GM18861 (cell line): ENCODE data around the gene TOMM70.
"Not testable (repeated sequence)": the region's sequence is repeated elsewhere in the genome, so short reads cannot be mapped to it uniquely, and the experiment has no call there.

Source experiments
- ATAC-seq: cut with Tn5 transposase; IDR thresholded peaks from one replicate; pipeline ENCODE4 v1.9.1; 2021; ENCODE audit not compliant: unreplicated experiment

The TOMM70 gene

DNA sequence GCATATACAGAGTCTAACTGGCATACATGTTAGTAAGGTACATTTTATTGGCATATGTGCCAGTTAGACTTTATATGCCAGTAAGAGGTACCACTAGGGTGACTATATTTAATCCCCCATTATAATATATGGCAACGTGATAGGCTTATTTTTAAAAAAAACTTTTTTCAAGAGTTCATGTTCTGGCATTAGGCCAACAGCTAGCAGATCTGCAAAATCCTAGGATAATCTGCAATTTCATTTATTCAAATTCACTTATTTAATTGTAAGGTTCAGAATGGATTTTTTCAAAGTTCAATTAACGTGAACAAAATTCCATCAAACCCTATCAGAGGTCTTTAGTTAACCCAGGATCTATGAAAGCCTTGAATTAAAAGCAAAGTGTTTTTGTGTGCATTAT lies 34.5 kb downstream of the TOMM70 start:
- ATAC-seq: no peak

DNA sequence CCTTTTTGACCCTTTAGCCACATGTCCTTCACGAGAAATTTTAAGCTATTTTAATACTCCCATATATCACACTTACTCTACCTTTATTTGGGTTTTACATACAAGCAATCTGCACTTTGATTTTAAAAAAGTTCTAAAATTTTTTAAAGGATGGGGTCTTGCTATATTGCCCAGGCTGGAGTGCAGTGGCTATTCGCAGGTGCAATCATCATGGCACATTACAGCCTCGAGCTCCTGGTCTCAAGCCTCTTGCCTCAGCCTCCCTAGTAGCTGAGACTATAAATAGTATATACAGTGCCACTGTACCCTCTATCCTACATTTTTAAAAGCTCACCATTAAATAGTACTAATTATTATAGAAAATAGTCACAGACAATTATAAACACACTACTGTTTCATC lies 36.5 kb downstream of the TOMM70 start:
- no peak for ATAC-seq

GRCh38 chr3:100361897-100362296 lies 39.0 kb downstream of the TOMM70 start:
- no peak for ATAC-seq

- ATAC-seq: no peak
These were observed 40.0 kb downstream of the TOMM70 start for GRCh38 chr3:100360757-100361496.

- ATAC-seq: no peak
These were observed 41.9 kb downstream of the TOMM70 start for GRCh38 chr3:100359035-100359434.

- no peak for ATAC-seq
These were observed 42.5 kb downstream of the TOMM70 start for GRCh38 chr3:100358413-100358812.

- ATAC-seq: peak; percentile 81
These were observed 46.0 kb downstream of the TOMM70 start for GRCh38 chr3:100354850-100355249.

- no peak for ATAC-seq
These were observed 48.3 kb downstream of the TOMM70 start for GRCh38 chr3:100352296-100353231.

- ATAC-seq: not testable (repeated sequence)
These were observed 49.1 kb downstream of the TOMM70 start for GRCh38 chr3:100351770-100352169.

DNA sequence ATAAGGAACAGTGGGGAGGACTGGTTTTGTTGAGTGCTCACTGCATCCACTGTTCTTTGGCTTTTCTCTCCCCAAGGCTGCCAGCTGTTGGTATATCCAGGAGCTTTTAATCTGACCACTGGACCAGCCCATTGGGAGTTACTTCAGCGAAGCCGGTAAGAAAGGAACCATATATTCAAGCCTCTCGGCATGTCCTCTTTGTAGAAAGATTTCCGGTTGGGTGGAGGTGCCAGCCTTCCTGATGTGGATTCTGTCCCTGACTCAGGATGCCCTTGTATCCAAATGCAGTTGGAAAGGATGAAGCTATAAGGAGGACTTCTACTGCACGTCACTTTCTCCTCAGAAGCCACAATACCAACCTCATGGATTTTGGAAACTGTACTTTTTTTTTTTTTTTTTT lies 52.2 kb downstream of the TOMM70 start:
- ATAC-seq: no peak

DNA sequence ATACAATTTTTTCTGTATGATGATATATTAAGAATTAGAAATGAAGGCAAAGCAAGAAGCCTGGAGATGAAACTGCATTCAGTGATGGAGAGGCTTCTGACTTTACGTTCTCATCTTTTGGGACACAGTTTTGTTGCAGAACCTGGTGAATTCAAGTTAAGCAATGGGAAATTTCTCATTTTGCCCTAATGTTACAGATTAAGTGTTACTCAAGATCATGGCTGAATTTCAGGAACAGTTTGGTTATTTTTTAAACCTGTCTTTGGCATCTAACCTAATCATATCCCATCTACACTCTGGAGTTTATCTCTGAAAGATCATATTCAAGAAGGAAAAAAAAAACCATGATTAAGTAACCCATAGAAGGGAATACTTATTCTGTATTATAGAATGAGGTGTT lies 60.4 kb downstream of the TOMM70 start:
- no peak for ATAC-seq

DNA sequence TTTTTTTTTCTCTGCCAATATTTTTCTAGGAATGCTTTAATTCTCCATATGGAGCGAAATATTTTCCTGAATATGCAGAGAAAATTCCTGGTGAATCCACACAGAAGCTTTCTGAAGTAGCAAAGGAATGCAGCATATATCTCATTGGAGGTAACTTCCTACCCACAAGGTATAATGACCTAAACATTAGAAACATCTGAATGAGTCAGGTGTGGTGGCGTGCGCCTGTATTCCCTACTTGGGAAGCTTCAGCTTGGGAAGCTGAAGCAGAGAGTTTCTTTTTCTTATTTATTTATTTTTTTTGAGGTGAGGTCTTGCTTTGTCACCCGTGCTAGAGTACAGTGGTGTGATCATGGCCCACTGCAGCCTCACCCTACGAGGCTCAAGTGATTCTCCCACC lies 61.1 kb downstream of the TOMM70 start:
- no peak for ATAC-seq

DNA sequence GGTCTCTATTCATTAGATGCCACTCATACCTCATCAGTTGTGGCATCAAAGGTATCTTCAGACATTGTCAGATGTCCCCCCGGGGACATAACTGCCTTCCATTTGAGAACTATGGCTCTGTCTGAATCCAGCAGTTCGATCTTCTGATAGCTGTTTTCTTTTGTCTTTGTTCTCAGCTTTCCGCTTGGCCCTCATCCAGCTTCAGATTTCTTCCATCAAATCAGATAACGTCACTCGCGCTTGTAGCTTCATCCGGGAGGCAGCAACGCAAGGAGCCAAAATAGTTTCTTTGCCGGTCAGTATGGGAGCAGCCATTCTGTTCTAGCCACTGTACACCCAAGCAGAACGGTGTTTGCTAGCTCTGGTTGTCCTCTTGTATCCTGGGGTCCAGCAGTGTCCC lies 62.0 kb downstream of the TOMM70 start:
- ATAC-seq: no peak

DNA sequence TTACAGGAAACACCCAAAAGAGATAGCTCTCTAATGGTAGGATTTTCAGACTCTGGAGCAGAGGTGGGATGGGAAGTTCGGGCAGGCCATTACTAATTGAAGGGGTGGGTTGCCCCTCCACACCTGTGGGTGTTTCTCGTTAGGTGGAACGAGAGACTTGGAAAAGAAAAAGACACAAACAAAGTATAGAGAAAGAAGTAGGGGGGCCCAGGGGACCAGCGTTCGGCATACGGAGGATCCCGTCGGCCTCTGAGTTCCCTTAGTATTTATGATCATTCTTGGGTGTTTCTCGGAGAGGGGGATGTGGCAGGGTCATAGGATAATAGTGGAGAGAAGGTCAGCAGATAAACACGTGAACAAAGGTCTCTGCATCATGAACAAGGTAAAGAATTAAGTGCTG lies 64.7 kb downstream of the TOMM70 start:
- ATAC-seq: not testable (repeated sequence)

- ATAC-seq: peak; percentile 52
These were observed 65.5 kb downstream of the TOMM70 start for GRCh38 chr3:100335434-100335833.

GRCh38 chr3:100334488-100335351 lies 66.2 kb downstream of the TOMM70 start, which contains the start of gene NIT2:
TSS of gene NIT2 (plus strand) at chr3:100334757. CDS start at chr3:100334792, 35 bp downstream.
- ATAC-seq: peak; percentile 92

GRCh38 chr3:100333970-100334487 lies 66.9 kb downstream of the TOMM70 start:
- ATAC-seq: no peak

- ATAC-seq: no peak
These were observed 67.8 kb downstream of the TOMM70 start for GRCh38 chr3:100333051-100333450.

GRCh38 chr3:100331660-100332059 lies 69.2 kb downstream of the TOMM70 start:
- no peak for ATAC-seq

DNA sequence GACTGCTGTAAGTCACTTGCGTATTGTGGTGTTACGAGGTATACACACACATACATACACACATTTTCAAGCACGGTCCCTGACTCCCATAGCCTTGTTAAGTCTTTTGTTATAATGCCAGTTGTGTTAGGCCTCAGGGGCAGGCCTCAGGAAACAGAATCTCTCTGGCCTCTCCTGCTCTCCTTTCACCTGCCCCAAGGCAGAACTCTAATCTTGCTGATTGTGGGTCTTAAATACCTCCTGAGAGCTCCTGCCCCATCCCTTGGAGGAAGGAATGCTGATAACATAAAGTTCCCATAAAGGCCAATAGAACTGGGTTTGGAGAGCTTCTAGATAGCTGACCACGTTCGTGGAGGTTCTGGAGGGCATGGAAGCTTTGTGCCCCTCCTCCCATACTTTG lies 70.2 kb downstream of the TOMM70 start:
- ATAC-seq: no peak
